ENCODE measurements around the gene LRP5.

DNA sequence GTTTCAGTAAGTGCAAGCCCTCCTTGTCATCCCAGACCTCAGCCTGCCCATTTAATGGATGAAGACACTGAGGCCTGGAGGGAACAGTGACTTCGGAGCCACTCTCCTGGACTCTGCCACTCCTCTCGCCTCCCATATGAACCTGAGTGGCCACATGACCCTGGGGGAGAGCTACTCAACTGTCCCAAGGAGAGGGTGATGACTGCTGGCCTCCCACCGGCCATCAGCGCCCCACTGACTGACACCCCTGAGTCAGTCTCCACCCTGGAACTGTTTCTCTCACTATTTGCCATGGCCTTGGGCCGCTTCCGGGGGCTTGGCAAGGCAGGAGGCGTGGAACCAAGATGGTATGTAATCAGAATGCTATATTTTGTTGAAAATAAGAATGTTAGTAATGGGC, 17.1 kb downstream of the LRP5 start:
- TF ChIP-seq TAF1 (IDR thresholded peaks at IDR 0.05; ENCODE audit: borderline replicate concordance, low read depth, low read length), result no peak
- no peak for TF ChIP-seq POLR2A (IDR thresholded peaks at IDR 0.05; ENCODE audit: low read depth, low read length)

All from GM12892 (cell line).